HepG2 (cell line): ENCODE measurements around the gene OST4. TPM values are rescaled to one million over a fixed set of nuclear protein-coding genes. Genes with fewer than 3 reads are reported as not detected.

Experiments used
- ATRX ChIP-seq: sonication (generic); formaldehyde crosslinking; IDR thresholded peaks from 2 replicates; pipeline ENCODE4 v1.4.0; 2020; ENCODE audit warnings: missing genetic modification reagents, borderline replicate concordance
- CBX2 ChIP-seq, 2 experiments: fragments of 200-600 bp in 1 of 2; sonication (generic); formaldehyde crosslinking in 1 of 2; IDR thresholded peaks; 2 replicates each; pipeline versions ENCODE4 v1.7.0 to v1.8.1; 2018 to 2022; ENCODE audit warnings: low read depth in 2 of 2, low read length in 1 of 2, mild to moderate bottlenecking in 1 of 2, missing genetic modification reagents in 1 of 2
- CBX5 ChIP-seq: sonication (generic); formaldehyde crosslinking; IDR thresholded peaks from 2 replicates; pipeline ENCODE4 v1.4.0; 2020; ENCODE audit warnings: missing genetic modification reagents, borderline replicate concordance
- CEBPB ChIP-seq: IDR thresholded peaks from 2 replicates; pipeline ENCODE4 v1.6.1; 2011; ENCODE audit warnings: low read depth, low read length, improper control_type of control experiment, borderline replicate concordance
- DZIP1 ChIP-seq: sonication (generic); formaldehyde crosslinking; IDR thresholded peaks from 2 replicates; pipeline ENCODE4 v1.5.0; 2020; ENCODE audit warnings: mild to moderate bottlenecking, missing genetic modification reagents
- KDM3A ChIP-seq: IDR thresholded peaks from 2 replicates; pipeline ENCODE4 v1.6.1; 2018; ENCODE audit warnings: low read depth, missing compliant biosample characterization
- KLF16 ChIP-seq, 2 experiments: sonication (generic) in 1 of 2; formaldehyde crosslinking in 1 of 2; IDR thresholded peaks; 2 replicates each; pipeline versions ENCODE4 v1.6.1 to v1.8.0; 2016 to 2023; ENCODE audit warnings: missing genetic modification reagents in 2 of 2, missing compliant biosample characterization in 1 of 2
- NR2C2 ChIP-seq: sonication (generic); formaldehyde crosslinking; IDR thresholded peaks from 2 replicates; pipeline ENCODE4 v1.4.0; 2020; ENCODE audit warnings: missing genetic modification reagents, mild to moderate bottlenecking, moderate library complexity, borderline replicate concordance
- NRL ChIP-seq: sonication (generic); formaldehyde crosslinking; IDR thresholded peaks from 2 replicates; pipeline ENCODE4 v1.5.0; 2020; ENCODE audit warnings: missing genetic modification reagents, mild to moderate bottlenecking, moderate library complexity, borderline replicate concordance
- SMAD3 ChIP-seq: sonication (generic); formaldehyde crosslinking; IDR thresholded peaks from 2 replicates; pipeline ENCODE4 v1.4.0; 2020; ENCODE audit warnings: missing genetic modification reagents
- SP2 ChIP-seq: sonication (generic); formaldehyde crosslinking; IDR thresholded peaks from 2 replicates; pipeline ENCODE4 v1.5.1; 2020; ENCODE audit warnings: mild to moderate bottlenecking, missing genetic modification reagents
- TCF7 ChIP-seq: sonication (generic); IDR thresholded peaks from 2 replicates; pipeline ENCODE4 v1.6.1; 2016; ENCODE audit warnings: antibody characterized with exemption, low read depth
- TEF ChIP-seq: sonication (generic); formaldehyde crosslinking; IDR thresholded peaks from 2 replicates; pipeline ENCODE4 v1.5.0; 2020; ENCODE audit warnings: missing genetic modification reagents
- ZBTB3 ChIP-seq: sonication (generic); formaldehyde crosslinking; IDR thresholded peaks from 2 replicates; pipeline ENCODE4 v1.4.0; 2020; ENCODE audit warnings: low read depth, mild to moderate bottlenecking, moderate library complexity, missing genetic modification reagents, borderline replicate concordance
- ZMYM4 ChIP-seq: sonication (generic); formaldehyde crosslinking; IDR thresholded peaks from 2 replicates; pipeline ENCODE4 v1.8.1; 2023; ENCODE audit warnings: mild to moderate bottlenecking, missing genetic modification reagents
- ZNF672 ChIP-seq: sonication (generic); formaldehyde crosslinking; IDR thresholded peaks from 2 replicates; pipeline ENCODE4 v1.8.1; 2022; ENCODE audit warnings: missing genetic modification reagents
- ZNF768 ChIP-seq: sonication (generic); formaldehyde crosslinking; IDR thresholded peaks from 2 replicates; pipeline ENCODE4 v1.4.0; 2020; ENCODE audit warnings: missing genetic modification reagents
- ZNF790 ChIP-seq: sonication (generic); formaldehyde crosslinking; IDR thresholded peaks from 2 replicates; pipeline ENCODE4 v1.8.0; 2022; ENCODE audit warnings: missing genetic modification reagents, mild to moderate bottlenecking, borderline replicate concordance
- ZNF878 ChIP-seq: sonication (generic); formaldehyde crosslinking; IDR thresholded peaks from 2 replicates; pipeline ENCODE4 v1.8.1; 2023; ENCODE audit warnings: mild to moderate bottlenecking, missing genetic modification reagents, moderate library complexity
- ZSCAN25 ChIP-seq: sonication (generic); formaldehyde crosslinking; IDR thresholded peaks from 2 replicates; pipeline ENCODE4 v1.8.0; 2022; ENCODE audit warnings: mild to moderate bottlenecking, missing genetic modification reagents
- polyA plus RNA-seq, 8 experiments: library from polyadenylated mRNA; depleted of rRNA in 3 of 8; stranded (reverse) in 7 of 8; unstranded in 1 of 8; fragments of >200 nt; fragmentation: Illumina TruSeq in 4 of 8; extraction: Trizol in 4 of 8; gene quantifications; 2 replicates each; pipeline versions ENCODE4 v1.2.1 to v1.2.3, GENCODE V29; 2011 to 2016; ENCODE audit warnings: low read depth in 4 of 8, missing spikeins in 1 of 8, mixed read lengths in 1 of 8; ENCODE audit not compliant: insufficient read depth in 1 of 8
- total RNA-seq, 5 experiments: library from RNA; depleted of rRNA; stranded (reverse); fragments of >200 nt; fragmentation: Illumina TruSeq; extraction: Trizol; gene quantifications; 2 replicates each; pipeline ENCODE4 v1.2.3, GENCODE V29; 2016; ENCODE audit warnings: low read depth in 1 of 5
- TF ChIP-seq, protein P1 (sequence below): sonication (generic); formaldehyde crosslinking; IDR thresholded peaks from 2 replicates; pipeline ENCODE4 v1.4.0; 2020; ENCODE audit warnings: missing genetic modification reagents
- TF ChIP-seq, protein P2 (sequence below): sonication (generic); formaldehyde crosslinking; IDR thresholded peaks from 2 replicates; pipeline ENCODE4 v1.4.0; 2020; ENCODE audit warnings: mild to moderate bottlenecking, missing genetic modification reagents

The OST4 gene
- total and polyA plus RNA-seq, 2 of the 13 experiments (the other 11 are each of a cell fraction or from before 2014, with no cell fraction given): 498 to 584 TPM

DNA sequence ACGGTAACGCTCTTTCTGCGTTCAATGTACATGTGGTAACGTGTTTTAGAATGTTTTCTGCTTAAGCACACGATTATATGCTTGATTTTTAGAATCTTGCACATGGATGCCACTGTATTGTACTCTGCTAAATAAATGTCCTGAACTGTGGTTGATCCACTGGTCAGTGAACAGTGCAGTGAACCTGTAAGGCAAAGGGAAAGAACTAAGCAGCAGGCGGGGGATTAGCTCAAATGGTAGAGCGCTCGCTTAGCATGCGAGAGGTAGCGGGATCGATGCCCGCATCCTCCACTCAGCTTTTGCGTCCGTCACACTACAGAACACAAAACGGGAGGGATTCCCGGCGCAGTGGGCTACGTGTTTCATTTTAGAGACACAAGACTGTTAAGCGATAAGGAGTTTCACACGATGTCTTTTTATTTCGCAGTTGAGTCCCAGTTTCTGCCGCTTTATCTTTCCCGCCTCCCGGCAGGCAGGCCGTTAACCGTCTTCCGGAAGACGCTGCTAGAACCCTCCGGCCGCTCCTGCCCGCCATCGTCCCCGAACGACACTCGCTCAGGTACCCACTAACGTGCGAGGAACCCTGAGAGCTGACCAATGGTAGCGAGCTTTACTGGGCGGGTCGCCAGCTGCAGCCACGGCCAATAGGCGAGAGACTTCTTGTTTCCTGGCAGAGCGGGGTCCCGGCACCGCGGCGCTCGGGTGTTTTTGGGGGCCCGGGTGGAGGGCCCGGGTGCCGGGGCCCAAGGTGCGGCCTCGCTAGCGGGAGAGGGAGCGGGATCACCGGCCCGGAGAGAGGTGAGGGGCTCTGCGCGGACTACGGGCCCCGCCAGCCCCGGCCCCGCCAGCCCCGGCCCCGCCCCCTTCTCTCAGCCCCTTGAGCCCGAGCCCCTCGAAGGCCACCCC is 20.2 kb downstream of the OST4 start, which contains the start of gene AGBL5 (continued):
- TF ChIP-seq, protein P1, sequence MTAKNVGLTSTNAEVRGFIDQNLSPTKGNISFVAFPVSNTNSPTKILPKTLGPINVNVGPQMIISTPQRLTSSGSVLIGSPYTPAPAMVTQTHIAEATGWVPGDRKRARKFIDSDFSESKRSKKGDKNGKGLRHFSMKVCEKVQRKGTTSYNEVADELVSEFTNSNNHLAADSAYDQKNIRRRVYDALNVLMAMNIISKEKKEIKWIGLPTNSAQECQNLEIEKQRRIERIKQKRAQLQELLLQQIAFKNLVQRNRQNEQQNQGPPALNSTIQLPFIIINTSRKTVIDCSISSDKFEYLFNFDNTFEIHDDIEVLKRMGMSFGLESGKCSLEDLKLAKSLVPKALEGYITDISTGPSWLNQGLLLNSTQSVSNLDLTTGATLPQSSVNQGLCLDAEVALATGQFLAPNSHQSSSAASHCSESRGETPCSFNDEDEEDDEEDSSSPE (CRISPR knock-in tag): peak; percentile 99
- peak; percentile 72; the same call in 1 of the 2 replicates for TF ChIP-seq ZMYM4
- TF ChIP-seq ZSCAN25 (CRISPR knock-in tag): peak; percentile 24; the same call in 1 of the 2 replicates
- TF ChIP-seq, protein P2, sequence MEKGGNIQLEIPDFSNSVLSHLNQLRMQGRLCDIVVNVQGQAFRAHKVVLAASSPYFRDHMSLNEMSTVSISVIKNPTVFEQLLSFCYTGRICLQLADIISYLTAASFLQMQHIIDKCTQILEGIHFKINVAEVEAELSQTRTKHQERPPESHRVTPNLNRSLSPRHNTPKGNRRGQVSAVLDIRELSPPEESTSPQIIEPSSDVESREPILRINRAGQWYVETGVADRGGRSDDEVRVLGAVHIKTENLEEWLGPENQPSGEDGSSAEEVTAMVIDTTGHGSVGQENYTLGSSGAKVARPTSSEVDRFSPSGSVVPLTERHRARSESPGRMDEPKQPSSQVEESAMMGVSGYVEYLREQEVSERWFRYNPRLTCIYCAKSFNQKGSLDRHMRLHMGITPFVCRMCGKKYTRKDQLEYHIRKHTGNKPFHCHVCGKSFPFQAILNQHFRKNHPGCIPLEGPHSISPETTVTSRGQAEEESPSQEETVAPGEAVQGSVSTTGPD (CRISPR knock-in tag): peak; percentile 23
- TF ChIP-seq SMAD3 (CRISPR knock-in tag): peak; percentile 80
- TF ChIP-seq CBX2 (IDR thresholded peaks at IDR 0.05; ENCODE audit: low read depth, low read length): no peak
- peak; percentile 95; the same call in 1 of the 2 replicates for TF ChIP-seq CBX2 (CRISPR knock-in tag; IDR thresholded peaks at IDR 0.05; ENCODE audit: low read depth)
- peak; percentile 79 to 82; a peak in 3 of 4 replicates for TF ChIP-seq KLF16 (CRISPR knock-in tag; IDR thresholded peaks at IDR 0.05)
- TF ChIP-seq NRL (CRISPR knock-in tag): peak; percentile 99
- TF ChIP-seq TCF7: no peak
- no peak for TF ChIP-seq CEBPB
- TF ChIP-seq DZIP1 (CRISPR knock-in tag): peak; percentile 89
- peak; percentile 90; the same call in 1 of the 2 replicates for TF ChIP-seq ZBTB3 (CRISPR knock-in tag)
- TF ChIP-seq ZNF768 (CRISPR knock-in tag): peak; percentile 55; the same call in 1 of the 2 replicates
- TF ChIP-seq CBX5 (CRISPR knock-in tag): peak; percentile 64
- TF ChIP-seq KDM3A (CRISPR knock-in tag): peak; percentile 87; the same call in 1 of the 2 replicates
- TF ChIP-seq ZNF672 (CRISPR knock-in tag): peak; percentile 94
- peak; percentile 50; the same call in 1 of the 2 replicates for TF ChIP-seq NR2C2 (CRISPR knock-in tag)
- TF ChIP-seq SP2 (CRISPR knock-in tag): peak; percentile 8; the same call in 1 of the 2 replicates
- TF ChIP-seq TEF (CRISPR knock-in tag): peak; percentile 89
- no peak for TF ChIP-seq ATRX (CRISPR knock-in tag)
- TF ChIP-seq ZNF878 (CRISPR knock-in tag): peak; percentile 97
- TF ChIP-seq ZNF790 (CRISPR knock-in tag): no peak
